GM18870 (cell line): ENCODE results near the gene TBX3.

ENCODE experiments used
- ATAC-seq: cut with Tn5 transposase; IDR thresholded peaks from one replicate; pipeline ENCODE4 v1.9.1; 2021; ENCODE audit warnings: moderate library complexity; ENCODE audit not compliant: unreplicated experiment

TBX3 gene

DNA sequence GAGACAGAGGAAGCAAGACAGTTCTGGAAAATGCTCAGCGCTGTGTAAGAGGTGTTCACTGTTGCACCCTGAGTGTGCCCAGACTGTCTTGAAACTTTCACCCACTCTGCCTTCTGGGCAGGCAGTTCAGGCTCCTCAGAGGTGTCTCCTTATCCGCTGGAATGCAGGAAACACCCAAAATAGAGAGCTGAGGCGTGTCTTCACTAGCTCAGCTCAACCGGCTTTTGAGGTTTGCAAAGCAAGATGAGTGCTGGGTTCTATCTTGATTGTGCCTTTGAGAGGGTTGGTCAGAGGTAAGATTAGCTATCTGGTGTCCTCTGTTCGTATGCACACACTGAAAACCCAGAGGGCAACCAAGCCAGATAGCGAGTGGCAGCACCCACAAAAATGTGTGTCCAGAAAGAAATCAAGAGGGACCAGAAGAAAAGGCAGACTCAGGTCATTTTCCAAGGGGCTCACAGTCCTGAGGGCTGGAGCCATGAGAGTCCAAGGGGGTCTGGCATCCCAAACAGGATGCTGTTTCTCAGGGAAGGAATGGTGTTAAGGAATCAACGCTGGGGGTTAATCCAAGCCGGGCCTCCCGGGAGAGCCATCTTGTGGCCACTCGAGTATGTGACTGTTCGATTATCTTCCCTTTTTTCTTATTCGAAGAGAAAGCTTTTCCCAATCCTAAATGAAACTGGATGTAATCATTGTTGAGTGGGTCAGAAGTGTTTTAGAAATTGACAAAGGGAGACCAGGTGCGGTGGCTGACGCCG is 47.1 kb downstream of the TBX3 start:
- no peak for ATAC-seq

DNA sequence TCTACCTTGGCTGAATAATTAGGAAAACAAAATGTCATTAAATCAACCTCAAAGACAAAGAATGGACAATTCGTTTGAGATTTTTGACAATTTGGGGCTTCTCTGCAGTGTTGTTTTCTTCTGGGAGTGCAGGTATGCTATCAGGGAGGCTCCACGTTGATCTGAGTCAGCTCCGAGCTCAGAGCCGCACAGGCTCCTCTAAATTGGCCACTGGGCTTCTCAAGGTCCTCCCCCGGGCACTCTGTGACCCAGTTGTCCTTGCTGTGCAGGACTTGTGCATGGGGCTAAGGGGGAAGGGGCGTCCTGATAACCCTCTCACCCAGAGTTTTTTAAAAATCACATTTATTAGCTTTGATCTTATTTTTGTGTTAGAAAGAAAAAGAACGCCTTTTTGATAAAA is 52.7 kb downstream of the TBX3 start:
- no peak for ATAC-seq

GRCh38 chr12:114628199-114628598 is 55.8 kb downstream of the TBX3 start:
- no peak for ATAC-seq

GRCh38 chr12:114627393-114627792 is 56.6 kb downstream of the TBX3 start:
- no peak for ATAC-seq

DNA sequence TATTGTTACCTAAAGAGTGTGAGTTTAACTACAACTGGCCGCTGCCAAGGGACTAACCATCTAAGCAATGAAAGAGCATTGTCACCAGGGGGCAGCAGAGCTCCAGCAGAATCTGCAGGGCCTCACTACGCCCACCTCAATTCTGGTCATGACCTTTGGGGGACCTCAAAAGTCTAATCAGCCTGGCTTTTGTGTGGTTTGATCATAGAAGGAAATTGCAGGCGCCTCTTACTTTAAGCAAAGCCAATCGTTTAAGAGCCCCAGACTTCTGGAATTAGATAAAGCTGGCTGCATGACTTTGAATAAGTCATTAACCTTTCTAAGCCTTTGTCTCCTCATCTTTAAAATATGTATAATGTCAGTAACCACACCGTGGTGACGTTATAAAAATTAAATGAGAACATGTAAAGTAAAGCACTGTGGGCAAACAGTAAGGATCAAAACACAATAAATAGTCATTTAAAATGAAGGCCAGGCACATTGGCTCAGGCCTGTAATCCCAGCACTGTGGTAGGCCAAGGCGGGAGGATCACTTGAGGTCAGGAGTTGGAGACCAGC is 58.6 kb downstream of the TBX3 start:
- no peak for ATAC-seq

DNA sequence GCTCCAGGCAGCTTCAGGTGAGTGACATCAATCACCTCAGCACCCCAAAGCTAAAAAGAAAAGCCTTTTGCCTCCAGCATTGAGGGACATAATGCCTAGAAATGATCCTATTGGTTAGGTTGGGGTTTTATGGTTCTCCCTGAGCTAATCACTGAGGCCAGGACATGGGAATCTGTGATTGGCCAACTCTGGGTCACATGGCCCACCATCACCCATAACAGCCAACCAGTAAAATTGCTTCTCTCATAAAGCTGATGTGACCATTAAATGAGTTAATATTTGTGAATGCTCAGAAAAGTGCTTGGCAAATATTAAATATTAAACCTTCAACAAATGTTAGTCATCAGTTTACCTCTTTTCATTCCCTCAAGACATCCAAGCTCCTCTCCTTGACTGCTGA is 60.2 kb downstream of the TBX3 start:
- no peak for ATAC-seq
